ENCODE results near the gene ENC1.

Gene ENC1

DNA sequence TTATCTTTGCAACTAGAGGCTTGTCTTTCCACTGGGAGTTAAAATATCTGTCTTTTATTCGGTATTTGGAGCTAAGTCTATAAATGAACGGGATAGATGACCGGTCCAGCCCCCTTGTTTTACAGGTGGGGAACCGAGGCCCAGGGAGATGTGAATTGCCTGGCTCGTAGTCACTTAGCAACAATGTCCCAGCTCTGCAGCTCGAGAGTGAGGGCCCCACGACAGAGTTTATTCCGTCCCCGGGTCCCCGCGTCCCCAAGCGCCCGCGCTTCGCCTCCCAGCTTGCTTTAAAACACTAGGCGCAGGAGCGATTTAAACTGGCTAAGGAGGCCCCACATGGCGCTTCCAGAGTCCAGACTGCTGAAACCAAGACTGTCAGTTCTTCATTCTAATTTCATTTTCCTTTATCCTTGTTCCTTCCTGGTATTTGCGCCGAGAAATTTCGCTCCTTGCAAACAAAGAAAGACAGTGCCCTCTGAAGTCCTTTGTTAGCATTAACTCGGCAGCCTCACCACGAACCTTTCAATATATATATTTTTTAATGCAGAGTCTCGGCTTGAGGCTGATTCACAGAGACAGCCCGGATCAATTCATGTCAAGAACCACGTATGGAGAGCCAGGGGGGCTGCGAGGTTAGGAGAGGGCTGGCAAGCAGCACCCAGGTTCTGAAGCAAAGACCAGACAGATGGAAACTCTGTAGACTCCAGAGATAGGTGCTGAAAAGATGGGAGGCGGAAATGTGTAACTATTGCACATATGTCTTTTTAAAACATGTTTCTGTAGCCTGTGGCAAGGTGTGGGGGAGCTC is 1.4 kb upstream of the ENC1 start:
- TF ChIP-seq GATA3 (IDR thresholded peaks at IDR 0.05; ENCODE audit: low read depth, low read length) (no peak), GATA2 (IDR thresholded peaks at IDR 0.05; ENCODE audit: low read depth, low read length) (peak; percentile 6; the same call in 1 of the 2 replicates)

DNA sequence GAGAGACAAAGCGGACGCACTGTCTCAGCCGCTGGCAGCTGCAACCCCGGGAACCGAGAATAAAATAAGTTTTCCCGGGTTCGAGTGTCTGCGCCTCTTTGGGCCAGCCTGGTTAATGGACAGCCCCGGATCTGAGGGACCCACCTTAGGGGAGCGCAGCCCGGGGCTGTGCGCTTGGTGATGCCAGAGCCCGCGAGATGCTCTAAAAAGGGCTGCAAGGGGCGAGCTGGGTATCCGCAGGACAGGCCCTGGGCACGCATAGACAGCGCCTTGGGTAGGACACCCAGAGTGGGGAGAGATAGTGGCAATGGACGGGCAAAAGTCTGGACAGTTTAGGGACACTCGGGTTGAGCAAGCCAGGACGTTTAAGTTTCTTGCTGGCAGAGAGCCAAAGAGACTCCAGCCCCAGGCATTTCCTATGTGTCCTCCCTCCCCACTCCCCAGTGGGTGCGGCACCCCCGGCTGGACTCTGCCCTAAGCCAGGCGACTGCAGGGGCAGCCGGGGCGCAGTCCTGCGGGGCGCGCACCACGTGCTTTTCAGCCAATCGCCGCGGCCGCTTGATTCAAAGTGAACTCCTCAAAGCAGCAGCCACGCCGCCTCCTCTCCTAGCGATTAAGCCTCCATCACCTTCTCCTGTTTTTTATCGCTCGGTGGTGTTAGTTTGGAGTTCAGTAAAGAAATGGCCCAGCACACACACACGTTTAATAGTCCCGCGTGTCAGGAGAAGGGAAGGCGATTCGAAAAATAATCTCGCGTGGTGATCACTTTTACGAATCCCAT is 616 bp upstream of the ENC1 start:
- TF ChIP-seq GATA3 (IDR thresholded peaks at IDR 0.05; ENCODE audit: low read depth, low read length), result no peak
- no peak for TF ChIP-seq GATA2 (IDR thresholded peaks at IDR 0.05; ENCODE audit: low read depth, low read length)

DNA sequence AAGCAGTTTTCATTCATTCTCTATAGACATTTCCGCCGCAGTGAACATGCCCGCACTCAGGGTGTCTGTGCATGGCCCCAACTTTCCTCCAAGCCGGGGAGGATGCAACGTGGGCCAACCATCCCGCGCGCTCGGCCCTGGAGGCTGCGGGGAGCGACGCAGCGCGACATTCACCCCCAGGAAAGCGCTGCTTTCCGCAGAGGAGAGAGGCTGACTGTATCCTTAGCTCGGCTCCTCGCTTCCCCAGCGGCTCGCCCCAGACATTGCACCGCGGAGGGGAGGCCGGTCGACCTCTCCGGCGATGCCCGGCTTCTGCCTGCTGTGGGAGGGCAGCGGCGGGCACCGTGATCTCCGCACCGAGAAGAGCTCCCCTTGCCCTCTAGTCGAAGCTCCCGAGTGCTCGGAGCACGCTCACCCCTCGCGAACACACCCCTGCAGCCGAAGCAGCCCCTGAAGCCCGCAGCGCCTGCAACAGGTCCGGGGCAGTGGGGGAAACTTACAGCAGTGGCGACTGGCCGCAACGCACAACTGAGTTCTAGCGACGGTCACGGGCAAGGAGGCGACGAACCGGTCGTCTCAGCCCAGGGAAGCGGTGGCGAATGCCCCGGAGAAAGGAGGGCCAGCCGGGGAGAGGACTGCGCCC is 600 bp downstream of the ENC1 start:
- TF ChIP-seq GATA3 (IDR thresholded peaks at IDR 0.05; ENCODE audit: low read depth, low read length), result no peak
- TF ChIP-seq GATA2 (IDR thresholded peaks at IDR 0.05; ENCODE audit: low read depth, low read length), result no peak

DNA sequence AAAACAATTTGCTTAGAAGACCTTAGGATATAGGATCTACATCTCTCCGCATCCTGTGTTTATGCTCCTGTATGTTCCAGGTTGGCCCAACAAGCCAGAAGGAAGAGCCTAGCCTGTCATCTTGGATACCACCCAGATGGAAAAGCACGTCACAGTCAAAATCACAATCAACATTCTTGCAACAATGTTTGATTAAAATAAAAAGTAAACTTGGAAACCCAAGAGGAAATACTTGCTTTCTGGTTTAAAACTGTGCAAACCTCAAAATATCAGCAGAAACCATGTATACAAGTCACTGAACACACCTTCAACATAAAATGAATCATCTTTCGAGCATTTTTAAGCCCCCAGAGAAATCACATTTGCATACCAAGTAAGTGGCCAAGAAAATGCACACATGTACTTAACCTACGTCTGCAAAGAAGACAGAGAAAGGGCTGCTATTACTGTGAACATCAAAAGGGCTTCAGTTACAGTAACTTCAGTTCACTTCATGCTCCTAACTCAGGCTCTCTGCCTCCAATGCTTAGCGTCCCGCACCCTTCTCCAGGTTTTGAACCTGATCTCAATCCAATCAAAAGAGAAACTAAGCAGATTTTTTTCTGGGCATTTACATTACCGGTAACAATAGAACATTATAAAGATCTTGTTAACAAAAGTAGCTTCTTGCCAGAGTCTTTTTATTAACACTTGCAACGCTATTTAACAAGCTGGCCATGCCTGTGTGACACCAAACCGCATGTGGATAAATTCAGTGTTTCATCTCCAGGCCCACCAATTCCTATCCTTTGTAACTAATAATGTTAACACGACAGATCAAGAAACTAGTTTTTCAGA is 1.3 kb downstream of the ENC1 start:
- TF ChIP-seq GATA3 (IDR thresholded peaks at IDR 0.05; ENCODE audit: low read depth, low read length) (no peak), GATA2 (IDR thresholded peaks at IDR 0.05; ENCODE audit: low read depth, low read length) (no peak)

DNA sequence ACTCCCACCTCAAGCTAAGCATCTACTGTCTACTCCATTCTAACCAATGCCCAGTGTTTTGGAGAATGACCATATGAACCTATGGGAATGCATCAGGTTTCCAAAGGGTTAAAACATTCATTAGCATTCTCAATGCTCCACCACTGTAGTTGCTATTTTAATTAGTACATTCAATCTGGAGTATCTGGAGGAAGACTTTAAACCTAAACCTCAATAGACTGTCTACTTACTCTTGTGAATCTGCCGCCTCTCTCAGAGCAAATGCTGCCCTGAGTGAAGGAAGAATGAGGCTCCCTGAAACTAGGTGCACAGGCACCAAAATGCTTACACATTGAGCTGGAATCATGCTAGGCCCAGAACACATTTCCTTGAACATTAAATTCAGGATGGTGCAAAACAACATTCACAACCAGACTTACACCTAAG is 2.0 kb downstream of the ENC1 start:
- TF ChIP-seq GATA3 (IDR thresholded peaks at IDR 0.05; ENCODE audit: low read depth, low read length) (no peak), GATA2 (IDR thresholded peaks at IDR 0.05; ENCODE audit: low read depth, low read length) (no peak)

DNA sequence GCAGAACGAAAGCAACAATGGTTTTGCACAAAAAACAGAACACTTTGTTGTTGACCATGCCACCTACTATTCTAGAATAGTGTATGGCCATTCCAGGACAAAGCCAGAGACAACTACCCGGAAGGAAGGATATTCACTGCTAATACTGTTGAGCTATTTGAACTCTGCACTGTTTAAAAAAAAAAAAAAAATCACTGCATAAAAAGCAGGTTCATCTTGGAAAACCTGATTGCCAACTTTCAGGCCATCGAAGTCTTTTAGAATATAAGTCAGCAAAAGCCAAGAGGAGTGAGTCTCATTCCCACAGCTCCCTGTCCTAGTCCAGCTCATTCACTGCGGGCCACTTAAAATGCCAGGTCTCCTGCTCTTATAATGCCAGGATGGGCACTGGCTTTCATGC is 4.0 kb downstream of the ENC1 start:
- no peak for TF ChIP-seq GATA2 (IDR thresholded peaks at IDR 0.05; ENCODE audit: low read depth, low read length)
- TF ChIP-seq GATA3 (IDR thresholded peaks at IDR 0.05; ENCODE audit: low read depth, low read length), result no peak

DNA sequence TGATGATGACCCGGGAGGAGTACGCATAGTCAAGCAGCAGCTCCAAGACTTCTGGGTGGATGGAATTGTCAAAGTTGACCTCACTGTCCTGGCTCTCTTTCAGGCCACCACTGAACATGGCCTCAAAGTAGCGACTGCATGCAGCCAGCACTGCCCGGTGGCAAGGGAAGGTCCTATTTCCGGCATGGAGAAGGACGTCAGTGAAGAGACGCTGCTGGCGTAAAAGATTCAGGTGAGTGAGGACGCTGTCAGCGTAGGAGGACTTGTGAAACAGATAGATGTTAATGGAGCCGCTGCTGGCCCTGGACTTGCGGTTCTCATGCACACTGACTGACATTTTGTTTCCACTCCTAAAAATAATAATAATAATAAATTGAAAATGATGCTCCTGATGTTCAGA is 4.4 kb downstream of the ENC1 start:
- TF ChIP-seq GATA3 (IDR thresholded peaks at IDR 0.05; ENCODE audit: low read depth, low read length) (no peak), GATA2 (IDR thresholded peaks at IDR 0.05; ENCODE audit: low read depth, low read length) (no peak)

DNA sequence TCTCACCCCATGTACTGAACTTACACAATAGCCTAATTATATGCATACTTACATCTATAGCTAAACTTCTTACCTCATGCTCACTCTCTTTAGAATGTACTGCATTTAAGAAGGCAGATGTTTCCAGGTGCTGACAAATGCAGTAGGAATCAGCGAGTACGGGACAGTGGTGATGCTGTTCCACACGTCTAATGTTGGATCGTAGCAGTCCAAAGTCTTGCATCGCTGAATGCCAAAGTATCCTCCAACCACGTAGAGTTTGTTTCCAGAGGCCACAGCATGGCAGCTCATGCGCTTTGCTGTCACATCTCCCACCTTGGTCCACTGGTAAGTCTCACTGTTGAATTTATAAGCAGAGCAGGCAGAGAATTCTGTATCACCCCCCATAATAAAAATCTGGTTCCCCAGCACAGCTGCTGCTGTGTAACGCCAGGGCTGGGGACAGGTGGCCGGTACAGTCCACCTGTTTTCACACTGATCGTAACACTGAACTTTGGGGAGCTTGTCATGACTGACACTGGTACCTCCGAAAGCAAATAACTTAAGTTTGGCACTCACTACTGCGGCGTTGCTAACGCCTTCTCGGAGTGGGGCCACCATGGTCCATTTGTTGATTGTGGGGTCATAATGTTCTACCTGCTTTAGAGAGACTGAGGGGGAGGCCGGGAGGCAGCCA is 5.8 kb downstream of the ENC1 start:
- TF ChIP-seq GATA3 (IDR thresholded peaks at IDR 0.05; ENCODE audit: low read depth, low read length) (no peak), GATA2 (IDR thresholded peaks at IDR 0.05; ENCODE audit: low read depth, low read length) (no peak)

DNA sequence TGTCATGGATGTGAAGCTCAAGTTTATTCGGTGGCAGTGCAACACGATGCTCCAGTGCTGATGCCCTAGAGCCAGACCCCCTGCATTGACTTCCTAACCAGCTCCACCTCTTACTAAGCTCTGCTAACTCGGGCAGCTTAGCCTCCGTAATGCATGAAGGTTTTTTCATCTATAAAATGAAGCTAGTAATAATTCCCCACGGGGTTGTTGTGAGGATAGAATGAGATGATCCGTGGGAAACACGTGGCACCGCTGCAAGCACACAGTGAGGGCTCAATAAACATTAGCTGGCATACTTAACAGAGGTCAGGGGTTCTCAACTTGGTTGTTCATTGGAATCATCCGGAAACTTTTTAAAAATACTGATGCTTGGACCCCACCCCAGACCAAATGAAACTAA is 6.8 kb downstream of the ENC1 start:
- TF ChIP-seq GATA2 (IDR thresholded peaks at IDR 0.05; ENCODE audit: low read depth, low read length) (no peak), GATA3 (IDR thresholded peaks at IDR 0.05; ENCODE audit: low read depth, low read length) (no peak)

DNA sequence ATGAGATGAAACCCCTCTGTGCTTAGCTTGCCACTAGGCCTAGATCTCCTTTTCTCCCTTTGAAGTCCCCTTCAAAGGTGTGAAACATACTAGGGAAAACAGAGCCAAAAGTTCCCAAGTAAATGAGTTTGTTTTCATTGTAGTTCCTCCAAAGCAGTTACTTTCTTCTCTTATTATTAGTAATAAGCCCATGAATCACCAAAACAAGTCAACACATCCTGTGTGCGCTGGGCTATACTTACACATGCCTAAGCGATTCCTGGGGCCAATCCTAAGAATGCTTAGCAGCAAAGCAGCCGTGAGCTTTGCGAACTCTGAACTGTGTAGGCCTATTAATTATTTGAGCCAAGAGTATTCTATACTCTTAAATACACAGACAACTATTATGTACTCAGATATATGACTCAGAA is 7.6 kb downstream of the ENC1 start:
- TF ChIP-seq GATA3 (IDR thresholded peaks at IDR 0.05; ENCODE audit: low read depth, low read length) (no peak), GATA2 (IDR thresholded peaks at IDR 0.05; ENCODE audit: low read depth, low read length) (no peak)

DNA sequence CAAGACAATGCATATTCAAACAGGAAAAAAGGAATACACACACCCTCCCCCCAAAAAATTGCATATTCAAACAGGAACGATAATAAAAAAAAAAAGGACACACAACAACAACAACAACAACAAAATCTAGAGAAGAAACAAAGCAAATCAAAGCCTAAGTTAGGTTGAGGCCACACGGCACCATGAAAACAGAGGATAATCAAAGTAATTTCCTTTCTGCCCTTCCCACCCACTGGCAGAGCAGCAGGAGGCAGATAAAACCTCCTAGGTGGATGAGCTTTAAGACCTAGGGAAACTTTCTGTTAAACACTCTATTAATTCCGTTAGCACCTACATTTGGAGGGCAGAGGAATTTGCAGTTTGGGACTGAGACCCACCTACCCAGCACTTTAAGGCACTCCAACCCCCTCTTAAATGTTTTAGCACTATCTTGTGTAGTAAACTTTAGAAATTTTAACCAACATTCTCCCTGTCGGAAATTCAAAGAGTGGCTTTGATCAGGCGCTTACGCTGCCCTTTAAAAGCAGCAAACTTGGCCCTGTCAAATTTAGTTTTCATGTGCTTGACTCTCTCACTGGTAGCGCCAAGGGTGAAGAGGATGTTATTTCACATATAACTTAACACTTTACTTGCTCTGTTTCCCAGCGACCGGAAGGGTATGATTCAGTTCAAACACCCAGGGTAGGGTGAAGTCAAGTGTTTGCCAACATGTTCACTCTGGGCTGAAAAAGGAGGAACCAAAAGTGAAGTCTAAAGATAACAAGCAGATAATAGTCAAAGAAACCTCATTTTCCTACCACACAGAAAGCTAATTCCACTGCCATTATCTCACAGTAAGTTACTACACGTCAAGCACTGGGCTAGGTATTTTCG is 9.2 kb downstream of the ENC1 start:
- no peak for TF ChIP-seq GATA2 (IDR thresholded peaks at IDR 0.05; ENCODE audit: low read depth, low read length)
- no peak for TF ChIP-seq GATA3 (IDR thresholded peaks at IDR 0.05; ENCODE audit: low read depth, low read length)

DNA sequence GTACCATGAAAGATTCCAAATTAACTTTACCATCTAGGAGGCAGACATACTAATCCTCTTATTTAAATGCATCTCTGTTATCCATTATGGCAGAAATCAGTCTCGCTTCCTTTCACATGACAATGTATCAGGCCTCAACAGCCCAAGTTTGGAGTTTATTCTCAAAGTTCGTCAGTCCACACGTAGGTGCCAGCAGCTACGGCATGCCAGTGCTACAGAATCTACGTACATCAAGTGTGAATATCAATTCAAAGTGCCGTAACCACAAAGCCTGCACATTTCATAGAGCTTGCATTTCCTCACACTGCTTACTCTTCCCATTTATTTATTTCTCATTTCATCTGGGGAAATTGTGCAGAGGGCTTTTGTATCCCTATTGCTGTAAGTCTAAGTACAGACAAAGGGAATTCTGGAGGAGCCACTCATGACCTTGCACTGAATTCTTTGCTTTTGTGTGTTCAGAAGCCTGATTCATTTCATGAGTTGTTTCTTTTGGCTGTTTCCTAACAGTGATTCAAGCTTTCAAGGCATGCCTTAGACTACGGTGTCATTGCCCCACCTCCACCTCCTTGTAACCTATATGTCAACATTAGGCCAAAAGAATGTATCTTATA is 10.0 kb downstream of the ENC1 start:
- TF ChIP-seq GATA3 (IDR thresholded peaks at IDR 0.05; ENCODE audit: low read depth, low read length) (no peak), GATA2 (IDR thresholded peaks at IDR 0.05; ENCODE audit: low read depth, low read length) (no peak)
